Measurements from ENCODE around the gene BBS12.

DNA sequence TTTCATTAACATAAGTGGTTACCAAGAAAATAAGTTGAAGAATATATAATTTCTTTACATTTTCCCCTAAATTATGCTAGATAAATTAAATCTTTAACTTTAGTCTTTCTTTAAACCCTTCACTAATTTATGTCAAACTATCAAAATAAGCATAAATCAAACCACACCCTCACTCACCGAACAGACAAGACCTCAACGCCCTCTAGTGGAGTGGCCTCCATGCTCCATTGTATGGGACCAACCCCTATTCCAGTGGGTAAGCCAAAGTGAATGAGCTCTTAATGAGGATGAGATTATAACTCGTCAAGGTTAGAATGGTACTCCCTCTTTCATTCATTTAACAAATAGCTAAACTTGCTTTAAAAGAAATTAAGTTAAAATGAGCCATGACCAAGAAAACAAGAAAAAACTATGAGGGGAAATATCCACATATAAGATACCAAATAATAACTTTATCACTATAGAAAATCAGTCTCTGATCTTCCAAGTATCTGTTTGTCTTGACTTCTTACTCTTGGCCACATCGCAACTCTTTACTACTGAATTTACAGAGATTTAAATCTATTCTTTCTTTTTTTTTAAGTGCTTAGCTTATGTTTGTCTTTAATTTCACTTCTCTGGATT is 15.6 kb upstream of the BBS12 start:
- peak; percentile 94 for TF ChIP-seq CTCF (conservative IDR thresholded peaks at IDR 0.05; ENCODE audit: low read length)
- no peak for TF ChIP-seq EZH2phosphoT487 (IDR thresholded peaks at IDR 0.05; ENCODE audit: borderline replicate concordance, low read depth, low read length)

Data from OCI-LY7 (cell line).